Ovary (tissue), 3 donors: Measurements from ENCODE around the gene NIT1.

ENCODE experiments used
- CTCF ChIP-seq, 3 donors: fragments of 450-650 bp in 2 of 3; fragments of 200-600 bp in 1 of 3; IDR thresholded peaks; one replicate each; pipeline versions ENCODE4 v1.5.1 to v1.8.0; 2016 to 2022; ENCODE audit warnings: antibody characterized with exemption in 3 of 3, mild to moderate bottlenecking in 1 of 3
- EP300 ChIP-seq: sonication (generic); formaldehyde crosslinking; IDR thresholded peaks from one replicate; pipeline ENCODE4 v1.6.1; 2017; ENCODE audit warnings: antibody characterized with exemption
- POLR2A ChIP-seq: fragments of 450-650 bp; IDR thresholded peaks from one replicate; pipeline ENCODE4 v1.6.1; 2017; ENCODE audit warnings: antibody characterized with exemption, mild to moderate bottlenecking, moderate library complexity
- donor health status: DM: no; HTN: no; CAD: no.

DNA sequence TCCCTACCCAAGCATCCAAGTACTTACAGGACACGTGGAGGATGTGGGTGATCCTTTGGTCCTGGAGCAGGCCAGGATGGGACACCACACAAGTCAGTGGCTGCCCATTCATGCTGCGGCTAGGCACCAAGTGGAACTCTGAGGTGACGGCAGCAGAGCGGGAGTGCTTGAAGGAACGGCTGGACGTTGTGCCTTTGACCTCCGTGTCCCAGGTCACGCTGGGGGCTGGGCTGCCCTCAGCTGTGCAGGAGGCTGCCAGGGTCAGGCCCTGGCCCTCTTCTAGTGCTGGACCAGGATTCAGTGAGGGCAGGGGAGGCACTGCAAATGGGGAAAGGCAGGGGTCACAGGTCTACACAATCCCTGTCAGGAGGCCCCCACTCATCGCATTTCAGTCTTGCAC is 40.5 kb upstream of the NIT1 start:
- no peak for TF ChIP-seq CTCF (IDR thresholded peaks at IDR 0.05)
- no peak for TF ChIP-seq EP300
- TF ChIP-seq POLR2A, result no peak
